ENCODE results near the gene HDAC4.

The HDAC4 gene

DNA sequence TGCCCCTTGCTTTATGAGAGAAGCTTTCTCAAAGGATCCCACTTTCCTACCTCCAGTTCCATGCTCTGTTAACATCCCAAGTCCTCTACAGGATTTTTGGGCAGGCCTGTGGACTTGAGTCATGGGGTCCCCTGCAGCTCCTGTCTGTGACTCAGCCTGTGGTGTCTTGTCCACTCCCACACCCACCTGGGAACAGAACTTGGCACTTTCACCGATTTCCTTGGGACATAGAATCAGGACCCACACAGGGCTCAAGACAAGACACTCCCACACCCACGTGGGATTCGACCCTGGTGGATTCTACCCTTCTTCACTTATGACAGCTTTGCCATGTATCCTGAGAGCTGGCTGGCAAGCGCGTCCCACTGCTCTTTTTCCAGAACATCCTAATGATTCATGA lies 30.7 kb upstream of the HDAC4 start:
- no peak overlapping the region for H3K4me3 ChIP-seq

DNA sequence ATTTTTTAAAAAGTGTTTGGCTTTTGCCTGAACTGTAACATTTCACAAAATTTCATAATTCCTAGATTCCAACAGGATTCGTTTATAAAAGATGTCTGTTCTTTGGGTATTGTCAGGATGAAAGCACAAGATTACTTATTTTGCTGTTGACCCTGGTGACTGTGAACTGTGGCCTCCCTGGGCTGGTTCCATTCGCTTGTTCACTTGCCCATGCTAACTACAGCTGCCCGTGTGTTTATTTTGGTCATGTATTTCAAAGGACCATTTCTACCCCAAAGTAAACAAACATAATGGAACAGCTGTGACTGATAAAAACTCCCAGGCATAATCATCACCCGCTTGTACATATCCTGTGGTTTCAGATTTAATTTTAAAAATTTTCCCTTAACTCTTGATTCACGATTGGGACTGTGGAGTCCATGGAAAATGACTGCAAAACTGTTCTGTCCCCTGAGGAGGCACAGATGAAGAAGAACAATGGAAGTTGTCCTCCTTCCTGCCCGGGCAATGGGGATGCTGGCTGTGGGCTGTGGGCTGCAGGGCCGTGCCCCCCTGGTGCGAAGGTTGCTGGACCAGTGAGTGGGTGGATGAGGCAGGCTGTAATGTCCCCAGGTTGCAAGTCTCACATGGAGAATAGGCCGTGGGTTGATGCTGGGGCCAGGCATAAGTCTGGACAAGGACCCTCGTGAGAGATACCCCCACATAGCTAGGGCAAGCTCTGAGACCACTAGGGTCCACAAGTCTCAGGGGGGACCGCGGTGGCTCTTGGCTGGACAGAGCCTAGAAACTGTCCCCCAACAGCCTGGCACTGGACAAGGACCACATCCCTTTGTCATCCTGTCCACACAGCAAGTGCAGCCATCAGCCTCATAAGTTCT lies 28.9 kb upstream of the HDAC4 start:
- Histone ChIP-seq H3K4me3 (no peak overlapping the region), H3K27ac (no peak overlapping the region)

More for the DNA sequence above, 30.7 kb upstream of the HDAC4 start:
- no peak overlapping the region for H3K27ac ChIP-seq

DNA sequence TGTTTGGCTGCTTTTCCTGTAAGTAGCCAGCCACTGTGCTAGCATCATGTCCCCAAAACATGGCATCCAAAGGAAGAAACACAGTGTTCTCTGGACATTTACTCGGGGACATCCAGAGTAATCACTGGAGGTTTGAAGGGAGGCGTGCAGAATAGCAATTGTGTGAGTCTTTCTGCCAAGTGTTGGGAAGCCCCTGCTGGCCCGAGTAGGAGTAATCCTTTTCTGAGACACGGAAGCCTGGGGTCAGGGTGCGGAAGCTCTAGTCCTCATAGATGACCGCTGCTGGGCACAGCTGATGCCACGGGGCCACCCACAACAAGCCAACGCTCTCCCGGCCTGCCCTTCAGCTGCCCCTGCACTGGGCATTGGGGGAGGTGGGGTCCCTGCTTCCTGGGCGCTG lies 24.8 kb upstream of the HDAC4 start:
- Histone ChIP-seq H3K4me3 (no peak overlapping the region), H3K27ac (no peak overlapping the region)

DNA sequence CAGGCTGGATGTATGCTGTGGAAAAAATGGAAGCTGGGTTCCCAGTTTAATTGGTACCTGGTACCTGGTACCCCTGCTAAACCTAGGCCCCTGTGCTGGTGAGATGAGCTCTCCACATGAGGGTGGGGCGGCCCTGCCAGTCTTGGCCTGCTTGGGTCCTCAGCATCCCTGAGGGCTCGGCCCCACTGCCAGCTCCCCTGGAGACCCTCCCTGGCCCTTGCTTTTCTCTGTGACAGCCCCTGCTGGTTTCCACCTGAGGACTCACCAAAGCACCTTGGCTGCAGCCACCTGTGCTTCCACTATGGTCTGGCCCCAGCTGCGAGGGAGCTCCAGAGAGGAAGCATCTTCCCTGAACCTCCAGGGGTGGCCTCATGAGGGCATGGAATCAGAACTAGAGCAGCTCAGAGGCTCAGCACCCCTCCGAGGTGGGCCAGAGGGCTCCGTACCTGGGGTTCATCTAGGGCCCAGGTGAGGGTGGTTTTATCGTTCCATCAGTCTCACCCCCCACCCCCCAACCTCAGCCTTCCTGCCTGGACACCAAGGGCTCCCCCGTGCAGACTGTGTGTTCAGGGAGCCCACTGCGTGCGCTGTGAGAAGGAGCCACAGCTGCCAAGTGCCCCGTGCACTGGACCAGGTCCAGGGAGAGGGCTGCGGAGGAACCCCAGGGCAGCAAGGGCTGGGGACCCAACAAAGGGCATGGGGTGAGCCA lies 23.7 kb upstream of the HDAC4 start:
- Histone ChIP-seq H3K4me3 (no peak overlapping the region), H3K27ac (no peak overlapping the region)

DNA sequence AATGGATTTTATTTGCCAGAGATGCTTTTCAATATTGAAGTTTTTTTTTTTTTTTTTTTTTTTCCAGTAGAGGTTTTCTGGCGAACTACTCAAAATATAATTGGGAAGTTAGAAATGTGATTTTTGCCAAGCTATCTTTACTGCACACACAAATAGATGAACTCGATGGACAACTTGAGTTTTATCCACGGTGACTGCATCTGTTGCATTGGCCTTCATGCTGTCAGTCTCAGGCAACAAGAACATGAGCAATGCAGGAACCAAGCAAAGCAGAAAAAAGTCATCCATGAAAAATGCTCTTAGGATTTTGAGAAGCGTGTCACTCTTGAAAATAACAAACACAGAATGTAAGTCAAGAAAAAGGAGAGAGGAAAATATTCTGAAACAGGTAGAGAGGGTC lies 22.7 kb upstream of the HDAC4 start:
- H3K4me3 ChIP-seq = no peak overlapping the region
- no peak overlapping the region for H3K27ac ChIP-seq

DNA sequence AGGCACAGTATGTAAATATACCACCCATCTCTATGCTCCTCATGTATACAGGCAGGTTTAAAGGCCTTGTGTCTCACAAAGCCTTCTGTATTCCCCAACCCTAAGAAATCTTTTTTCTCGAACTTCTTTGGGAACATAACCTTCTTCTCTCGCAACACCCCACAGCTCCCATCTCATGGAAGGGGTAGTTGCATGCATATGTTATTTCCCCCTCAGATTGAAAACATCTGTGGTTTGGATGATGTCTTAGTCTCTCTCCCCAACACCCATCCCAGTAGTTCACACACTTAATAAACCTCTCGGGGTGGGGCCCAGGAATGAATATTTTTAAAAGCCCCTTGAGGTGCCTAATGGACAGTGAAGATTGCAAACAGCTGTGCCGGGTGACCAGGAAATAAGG lies 21.0 kb upstream of the HDAC4 start:
- no peak overlapping the region for H3K4me3 ChIP-seq
- no peak overlapping the region for H3K27ac ChIP-seq

DNA sequence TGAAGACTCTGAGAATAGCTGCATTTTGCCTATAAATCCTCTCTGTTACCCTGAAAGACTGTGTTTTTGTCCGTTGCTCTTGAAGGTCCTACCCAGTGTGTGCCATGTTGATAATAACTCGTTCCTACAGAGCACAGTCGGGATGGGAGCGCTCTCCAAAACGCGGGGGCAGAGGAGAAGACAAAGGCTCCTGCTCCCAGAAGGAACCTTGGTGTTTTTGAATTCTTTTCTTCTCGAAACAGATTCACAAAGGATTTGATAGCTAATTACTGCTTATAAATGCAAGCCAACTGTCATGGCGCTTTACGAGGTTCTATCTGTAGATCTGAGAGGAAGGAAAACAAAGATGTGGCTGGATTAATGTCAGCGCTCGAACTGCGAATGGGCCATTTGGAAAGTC lies 19.3 kb upstream of the HDAC4 start:
- Histone ChIP-seq H3K4me3 (no peak overlapping the region), H3K27ac (no peak overlapping the region)

DNA sequence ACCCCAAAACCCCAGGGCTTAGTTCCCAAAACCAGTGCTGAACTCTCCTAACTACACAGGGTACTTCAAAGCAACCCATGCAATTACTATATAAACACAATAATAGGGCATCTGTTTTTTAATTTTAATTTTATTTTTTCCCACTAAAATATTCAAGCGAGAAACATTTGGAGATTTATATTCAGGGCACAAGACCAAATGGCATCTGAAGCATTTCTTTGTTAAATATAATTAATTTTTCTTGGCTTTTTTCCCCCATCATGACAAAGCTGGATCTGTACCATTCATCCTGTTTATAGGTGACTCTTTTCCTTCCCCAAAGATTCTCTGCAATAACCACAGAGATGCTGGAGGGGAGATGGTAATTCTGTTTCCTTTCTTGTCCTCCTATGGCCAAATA lies 18.1 kb upstream of the HDAC4 start:
- H3K27ac ChIP-seq = no peak overlapping the region
- no peak overlapping the region for H3K4me3 ChIP-seq

DNA sequence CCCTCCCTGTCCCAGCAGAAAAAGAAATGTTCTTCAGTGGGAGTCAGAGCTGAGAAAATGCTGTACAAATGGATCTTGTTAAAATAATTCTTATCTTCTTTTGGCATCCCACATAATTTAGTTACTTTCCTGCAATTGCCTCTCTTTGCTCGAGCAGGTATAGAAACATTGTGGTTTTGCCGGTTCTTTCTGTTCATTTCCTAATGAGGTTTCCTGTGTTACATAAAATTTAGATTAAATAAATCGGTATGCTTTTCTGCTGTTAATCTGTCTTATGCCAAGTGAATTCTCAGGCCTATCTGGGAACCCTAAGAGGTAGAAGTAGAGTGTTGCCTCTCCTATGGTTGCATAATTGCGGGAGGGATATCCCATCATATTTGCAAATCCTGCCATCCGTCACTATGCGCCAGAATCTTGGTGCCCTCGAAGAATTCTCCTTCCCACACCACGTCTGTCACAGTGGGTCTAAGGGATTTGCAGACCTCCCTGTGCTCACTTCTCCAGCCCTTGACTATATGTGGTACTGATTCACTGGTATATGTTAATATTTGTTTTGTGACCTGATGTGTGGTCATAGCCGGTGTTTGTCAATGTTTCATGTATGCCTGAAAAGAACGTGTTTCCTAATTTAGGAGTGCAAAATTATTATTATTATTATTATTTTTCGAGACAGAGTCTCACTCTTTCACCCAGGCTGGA lies 12.2 kb upstream of the HDAC4 start:
- Histone ChIP-seq H3K27ac (no peak overlapping the region), H3K4me3 (no peak overlapping the region)

DNA sequence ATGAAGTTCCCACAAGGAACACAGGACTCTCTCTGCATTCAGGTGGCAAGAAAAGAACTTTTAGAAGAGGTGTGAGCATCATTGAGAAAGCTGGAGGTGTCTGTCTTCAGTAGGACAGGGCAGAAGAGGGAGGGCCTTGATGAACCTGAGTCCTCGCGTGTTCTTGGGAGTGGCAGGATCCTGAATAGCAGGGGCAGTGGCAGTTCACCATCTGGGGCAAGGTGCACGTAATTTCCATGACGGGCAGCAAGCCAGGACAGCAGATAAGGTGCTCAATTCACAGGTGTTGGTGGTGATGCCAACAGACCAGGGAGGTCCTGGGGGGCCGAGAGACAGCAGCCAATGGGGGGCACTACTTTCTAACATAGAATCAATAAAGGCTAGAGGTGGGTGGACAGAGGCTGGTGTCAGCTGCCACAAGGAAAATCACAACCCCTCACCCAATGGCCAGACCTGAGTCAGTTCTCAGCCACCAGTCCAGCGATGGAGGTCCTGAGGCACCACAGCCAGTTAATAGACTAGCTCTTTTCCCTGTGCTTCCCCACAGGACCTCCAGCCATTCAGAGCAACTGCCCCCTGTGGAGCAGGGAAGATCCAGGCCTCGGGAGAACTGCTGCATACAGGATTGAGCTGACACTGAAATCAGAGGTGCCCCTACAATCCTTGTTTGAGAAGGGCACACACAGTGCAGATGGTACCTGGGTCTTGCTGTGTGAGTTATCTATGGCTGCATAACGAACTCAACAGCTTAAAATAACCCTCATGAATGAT lies 10.9 kb upstream of the HDAC4 start:
- H3K27ac ChIP-seq = no peak overlapping the region
- H3K4me3 ChIP-seq = no peak overlapping the region

DNA sequence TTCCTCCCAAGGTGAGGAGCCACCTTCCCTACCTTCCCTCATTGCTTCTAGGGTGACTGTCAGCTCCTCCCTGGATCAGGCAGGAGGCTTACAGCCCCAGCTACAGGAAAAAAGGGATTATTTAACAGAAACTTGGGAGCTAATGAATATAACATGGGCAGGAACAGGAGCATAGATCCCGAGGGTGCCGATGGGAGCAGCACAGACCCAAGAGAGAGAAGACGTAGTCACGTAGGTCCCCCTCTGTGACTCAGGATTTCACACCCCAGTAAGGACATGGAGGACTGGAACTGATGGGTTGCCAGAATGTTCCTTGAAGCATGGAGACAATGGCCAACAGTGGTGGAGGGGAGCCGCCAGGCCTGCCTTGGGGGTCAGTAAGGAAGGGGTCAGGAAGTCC lies 10.3 kb upstream of the HDAC4 start:
- no peak overlapping the region for H3K4me3 ChIP-seq
- H3K27ac ChIP-seq = no peak overlapping the region

DNA sequence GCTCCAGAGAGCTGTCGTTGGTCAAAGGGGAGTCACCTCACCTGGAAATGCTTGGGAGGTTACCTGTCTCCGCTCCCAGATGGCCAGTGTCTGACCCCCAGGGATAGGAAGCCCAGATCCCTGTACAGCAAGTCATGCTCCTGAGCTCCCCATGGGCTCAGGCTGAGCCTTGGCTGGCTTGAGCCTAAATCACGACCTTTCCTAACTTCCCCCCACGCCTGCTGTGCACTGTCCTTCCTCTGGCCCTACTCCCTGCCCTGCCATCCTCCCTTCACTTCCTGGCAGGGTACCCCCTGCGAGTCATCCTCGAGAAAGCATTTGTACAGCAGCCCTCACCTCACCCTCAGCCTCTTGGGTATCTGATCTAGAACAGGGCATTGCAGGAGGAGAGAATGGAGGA lies 9.2 kb upstream of the HDAC4 start:
- no peak overlapping the region for H3K4me3 ChIP-seq
- H3K27ac ChIP-seq = no peak overlapping the region

DNA sequence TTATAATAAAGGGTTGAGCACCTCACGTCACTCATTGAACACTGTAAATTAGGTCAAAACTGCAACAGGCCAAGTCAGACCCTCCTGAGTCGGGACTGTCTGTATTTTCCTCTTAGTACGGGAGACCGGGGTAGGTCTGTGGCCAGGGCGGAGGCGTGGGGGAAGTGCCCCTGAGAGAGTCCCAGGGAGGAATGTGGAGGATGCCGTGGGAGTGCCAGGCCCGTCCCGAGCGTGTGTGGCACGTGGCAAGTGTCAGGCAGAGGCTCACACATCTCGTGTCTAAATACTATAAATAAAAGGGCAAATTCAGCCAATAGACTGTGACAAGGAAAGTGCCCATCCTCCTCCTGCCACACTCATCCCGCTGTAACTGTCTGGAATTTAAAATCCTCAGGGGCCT lies 6.3 kb upstream of the HDAC4 start:
- Histone ChIP-seq H3K4me3 (no peak overlapping the region), H3K27ac (no peak overlapping the region)

DNA sequence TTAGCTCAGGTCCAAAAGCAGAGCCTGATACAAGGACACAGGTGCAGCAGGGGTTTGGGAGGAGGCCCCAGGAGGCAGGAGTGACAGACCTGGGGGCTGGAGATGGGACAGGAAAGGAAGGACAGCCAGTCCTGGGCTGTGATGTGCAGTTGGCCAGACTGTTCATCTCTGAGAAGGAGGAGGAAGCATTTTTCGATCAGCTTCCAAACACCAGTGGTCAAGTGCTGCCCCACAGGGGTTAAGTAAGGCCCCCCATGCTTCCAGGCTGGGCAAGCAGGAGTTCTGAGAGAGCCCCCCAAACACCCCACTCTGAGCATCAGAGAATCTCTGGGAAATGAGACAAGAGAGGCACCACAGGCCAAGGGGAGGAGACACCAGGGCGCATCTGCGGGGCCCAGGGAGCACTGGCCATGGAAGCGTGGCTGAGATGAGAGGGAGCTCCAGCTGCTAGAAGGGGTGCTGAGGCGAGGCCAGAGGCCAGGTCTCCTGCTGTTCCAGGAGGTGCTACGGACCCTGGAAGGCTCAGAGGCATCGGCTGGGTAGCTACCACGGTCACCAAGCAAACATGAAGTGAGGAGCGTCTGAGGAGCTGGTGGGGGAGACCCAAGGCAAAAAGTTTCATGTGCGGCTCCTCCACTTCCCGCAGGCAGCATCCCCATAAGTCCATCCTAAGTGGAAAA lies 5.6 kb upstream of the HDAC4 start:
- no peak overlapping the region for H3K4me3 ChIP-seq
- no peak overlapping the region for H3K27ac ChIP-seq

DNA sequence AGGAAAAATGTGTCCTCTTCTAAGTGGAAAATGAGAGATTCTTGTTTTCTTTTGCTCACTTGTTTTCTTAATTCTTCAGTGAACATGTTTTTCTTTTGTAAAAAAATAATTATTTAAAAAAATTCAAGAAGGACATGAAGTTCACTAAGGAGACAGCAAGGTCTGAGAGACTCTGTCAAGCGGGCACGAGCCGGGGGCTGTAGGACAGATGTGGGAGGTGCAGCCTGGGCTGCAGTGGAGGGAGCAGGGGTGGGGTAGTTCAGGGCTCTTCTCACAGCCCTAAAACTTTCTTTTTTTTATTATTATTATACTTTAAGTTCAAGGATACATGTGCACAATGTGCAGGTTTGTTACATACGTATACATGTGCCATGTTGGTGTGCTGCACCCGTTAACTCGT lies 4.3 kb upstream of the HDAC4 start:
- H3K27ac ChIP-seq = no peak overlapping the region

DNA sequence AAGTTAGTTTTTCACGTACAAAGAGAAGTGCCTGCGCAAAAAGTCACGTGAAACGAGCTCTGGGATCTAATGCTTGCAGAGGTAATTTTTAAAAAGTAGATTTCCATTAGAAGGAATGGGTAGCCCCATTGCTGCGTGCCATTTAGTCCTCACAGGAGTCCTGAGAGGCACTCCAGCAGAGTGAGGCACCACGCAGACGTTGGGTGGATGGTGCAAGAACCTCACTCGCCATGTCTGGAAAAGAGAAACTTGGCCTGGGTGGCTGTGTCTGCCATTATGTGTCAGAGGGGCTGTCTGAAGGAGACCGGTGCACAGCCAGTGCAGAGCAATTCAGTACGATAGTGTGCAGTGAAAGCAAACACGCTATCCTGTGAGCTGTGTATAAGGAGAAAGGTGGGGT lies 1.8 kb upstream of the HDAC4 start:
- Histone ChIP-seq H3K27ac (peak overlapping the region in 1 of 21 experiments; percentile 99), H3K4me3 (no peak overlapping the region)

More for the DNA sequence above, 4.3 kb upstream of the HDAC4 start:
- no peak overlapping the region for H3K4me3 ChIP-seq

DNA sequence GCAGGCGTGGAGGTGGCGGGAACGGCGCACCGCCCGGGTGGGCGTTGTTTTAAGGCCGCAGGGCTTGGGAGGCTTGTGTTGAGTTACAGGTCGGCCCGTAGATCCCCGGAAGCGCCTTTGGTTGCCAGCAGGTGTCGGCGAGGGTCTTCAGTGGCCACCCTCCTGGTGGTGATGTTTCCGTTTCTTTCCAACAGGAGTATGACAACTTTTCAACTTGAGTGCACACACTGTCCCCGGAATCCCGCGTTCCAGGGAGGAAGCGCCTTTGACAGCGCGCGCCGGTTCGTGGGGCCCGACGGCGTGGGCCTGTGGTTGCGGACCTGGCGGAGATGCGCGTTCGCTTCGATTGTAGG lies 1.0 kb upstream of the HDAC4 start:
- Histone ChIP-seq H3K27ac (peak overlapping the region; percentile 97 to 100 (median 100)), H3K4me3 (peak overlapping the region; percentile 64 to 88 (median 74))

DNA sequence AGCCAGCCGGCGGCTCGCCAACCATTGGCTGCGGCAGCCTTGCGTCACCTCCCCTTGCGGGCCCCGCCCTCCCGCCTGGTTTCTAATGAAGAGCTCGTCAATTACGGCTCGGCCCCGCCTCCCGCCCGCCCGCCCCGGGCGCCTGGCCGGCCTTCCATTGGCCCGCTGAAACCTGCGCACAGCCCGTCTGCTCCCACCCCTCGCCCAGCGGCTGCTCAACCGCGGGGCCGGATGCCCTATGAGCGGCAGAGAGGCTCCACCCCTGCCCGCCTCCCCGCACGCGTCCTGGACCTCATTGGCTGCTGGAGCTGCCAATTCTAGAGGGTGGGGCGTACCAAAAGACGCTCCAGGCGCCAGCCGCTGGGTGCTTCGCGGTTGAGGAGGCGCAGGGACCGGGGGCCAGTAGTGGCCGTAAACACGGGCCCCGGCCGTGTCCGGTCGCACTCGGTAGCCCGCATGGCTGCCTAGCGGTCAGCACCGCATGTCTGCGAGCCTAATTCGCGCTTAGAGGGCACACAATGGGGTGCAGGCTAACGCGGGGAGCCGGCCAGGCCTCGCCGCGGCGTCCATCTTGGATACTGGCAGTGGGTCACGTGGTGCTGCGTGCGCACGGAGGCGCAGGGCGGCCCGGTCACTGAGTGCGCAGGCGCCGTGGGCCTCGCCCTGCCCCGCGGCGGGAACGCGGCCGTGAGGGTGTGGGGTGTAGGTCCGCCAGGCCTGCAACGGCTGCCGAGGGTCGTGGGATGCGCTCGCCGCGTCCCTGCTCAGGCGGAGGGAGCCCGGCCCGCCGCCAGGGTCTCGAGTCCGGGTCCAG lies 454 bp upstream of the HDAC4 start:
- Histone ChIP-seq H3K4me3 (peak overlapping the region; percentile 64 to 88 (median 74)), H3K27ac (peak overlapping the region; percentile 97 to 100 (median 100))

Measured in skin epidermis (tissue), 12 donors.